ENCODE results near the gene MTERF1. TPM values are rescaled to one million over a fixed set of nuclear protein-coding genes. Genes with fewer than 3 reads are reported as not detected.

MTERF1 gene
- total RNA-seq, 1 experiment from 2014 or later, result 13.6 TPM

- Histone ChIP-seq H3K4me1 (ENCODE audit: control insufficient read depth, insufficient read depth, low read length) (no peaks in the 10 kb centered on the region), H3K27ac (ENCODE audit: low read length) (no peak overlapping the region), H3K9me3 (ENCODE audit: control insufficient read depth, insufficient read depth, low read depth, low read length) (no peaks in the 10 kb centered on the region), H3K36me3 (ENCODE audit: control insufficient read depth, insufficient read depth, low read length) (no peaks in the 10 kb centered on the region), H3K27me3 (ENCODE audit: control insufficient read depth, insufficient read depth, low read length) (no peaks in the 10 kb centered on the region), H3K4me3 (ENCODE audit: low read depth in 2 of 2, low read length in 2 of 2) (no peak overlapping the region)
- DNase-seq (ENCODE audit: low read depth, low spot score) (no peak), ATAC-seq (no peak)
- ChIA-PET CTCF (no interaction called here), POLR2A (no interaction called here)
- in situ Hi-C loops (cut with HindIII; ENCODE audit: low pct_unique_long_range_greater_than_20kb, low sequenced_read_pairs) (no loop called here), intact Hi-C loops (cut with micrococcal nuclease; ENCODE audit: unreplicated experiment) (no loop called here)
- BruUV-seq (replicated peaks), result no TSS peak
- TF ChIP-seq TCF7L2 (IDR thresholded peaks at IDR 0.05; ENCODE audit: low read depth, low read length) (no peak), REST (IDR thresholded peaks at IDR 0.05; ENCODE audit: insufficient read depth in 1 of 2, low read depth in 2 of 2, low read length in 1 of 2) (no peak), CTCF (IDR thresholded peaks at IDR 0.05) (no peak), POLR2AphosphoS5 (IDR thresholded peaks at IDR 0.05; ENCODE audit: low read depth, low read length) (no peak), SIN3A (IDR thresholded peaks at IDR 0.05; ENCODE audit: borderline replicate concordance, insufficient read depth, low read depth, low read length) (no peak)
These were observed 32.5 kb downstream of the MTERF1 start for GRCh38 chr7:91847876-91848588.

- H3K4me1 ChIP-seq (ENCODE audit: control insufficient read depth, insufficient read depth, low read length), result no peaks in the 10 kb centered on the region
- ChIA-PET CTCF (interaction anchor here (0.7 kb wide), 1 partner anchor 13 kb away, joined by 4 read pairs; no protein-coding TSS in a partner anchor), POLR2A (no interaction called here)
- BruUV-seq (replicated peaks), result no TSS peak
- no peak overlapping the region for H3K4me3 ChIP-seq (ENCODE audit: low read depth in 2 of 2, low read length in 2 of 2)
- intact Hi-C loops (cut with micrococcal nuclease; ENCODE audit: unreplicated experiment), result no loop called here
- no peak for TF ChIP-seq SIN3A (IDR thresholded peaks at IDR 0.05; ENCODE audit: borderline replicate concordance, insufficient read depth, low read depth, low read length)
- TF ChIP-seq CTCF (IDR thresholded peaks at IDR 0.05), result no peak
- TF ChIP-seq POLR2AphosphoS5 (IDR thresholded peaks at IDR 0.05; ENCODE audit: low read depth, low read length), result no peak
- TF ChIP-seq TCF7L2 (IDR thresholded peaks at IDR 0.05; ENCODE audit: low read depth, low read length), result no peak
- no peak for TF ChIP-seq REST (IDR thresholded peaks at IDR 0.05; ENCODE audit: insufficient read depth in 1 of 2, low read depth in 2 of 2, low read length in 1 of 2)
- H3K27me3 ChIP-seq (ENCODE audit: control insufficient read depth, insufficient read depth, low read length), result no peaks in the 10 kb centered on the region
- H3K27ac ChIP-seq (ENCODE audit: low read length), result no peak overlapping the region
- no peaks in the 10 kb centered on the region for H3K9me3 ChIP-seq (ENCODE audit: control insufficient read depth, insufficient read depth, low read depth, low read length)
- DNase-seq (ENCODE audit: low read depth, low spot score), result no peak
- no peak for ATAC-seq
- in situ Hi-C loops (cut with HindIII; ENCODE audit: low pct_unique_long_range_greater_than_20kb, low sequenced_read_pairs), result no loop called here
- H3K36me3 ChIP-seq (ENCODE audit: control insufficient read depth, insufficient read depth, low read length), result no peaks in the 10 kb centered on the region
These were observed 33.3 kb downstream of the MTERF1 start for GRCh38 chr7:91847231-91847630.
